ENCODE results near the gene LHX8. TPM values are rescaled to one million over a fixed set of nuclear protein-coding genes. Genes with fewer than 3 reads are reported as not detected.

LHX8 gene
- total RNA-seq (2014; rRNA removed; shearing (Covaris generic)), result not detected in 2 replicates
- polyA plus RNA-seq (2016; fragmentation: Nextera tagmentation; extraction: Ambion mirVana), result not detected in 2 replicates

DNA sequence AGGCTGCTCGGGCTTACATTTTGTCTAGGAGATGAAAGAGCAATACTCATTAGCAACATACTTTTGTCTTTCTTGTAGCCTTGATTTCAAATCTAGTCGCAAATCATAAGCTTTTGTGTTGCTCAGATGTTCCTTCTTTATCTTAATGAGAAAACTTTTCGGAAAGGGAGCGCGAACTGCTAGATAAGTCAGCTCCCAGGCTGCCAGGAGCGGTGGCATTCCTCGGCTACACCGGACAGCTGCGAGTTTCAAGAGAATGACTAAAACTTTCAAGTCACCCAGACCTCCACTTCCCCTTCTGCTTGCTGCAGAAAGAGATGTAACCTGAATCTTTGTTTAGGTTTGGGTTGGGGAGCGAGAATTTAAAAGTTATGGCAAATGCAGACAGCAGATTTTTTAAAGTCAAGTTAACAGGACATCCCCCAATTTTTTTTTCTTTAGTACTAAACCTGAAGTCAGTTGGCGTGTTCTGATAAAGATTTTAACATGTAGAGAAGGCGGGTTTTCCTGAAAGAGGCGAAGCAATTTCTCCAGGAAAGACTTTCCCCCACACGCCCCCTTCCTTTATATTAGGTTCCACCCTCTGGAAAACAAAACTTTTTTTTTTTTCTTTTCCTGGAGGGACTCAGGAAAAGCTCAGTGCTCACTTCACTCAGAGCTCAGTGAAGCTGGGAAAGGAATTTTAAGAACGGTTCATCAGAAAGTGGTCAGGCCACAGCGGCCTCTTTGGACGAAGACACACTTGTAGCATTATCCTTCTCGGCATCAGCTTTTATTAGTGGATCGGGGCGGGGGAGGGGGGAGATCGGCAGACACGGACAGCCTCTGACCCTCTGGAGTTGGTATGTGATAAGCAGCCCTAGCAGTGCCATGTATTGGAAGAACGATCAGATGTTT is at the start of gene LHX8:
TSS of gene LHX8 (plus strand) at position 639 of the 897 bp plus-strand sequence. CDS start 2,227 bp downstream, outside the sequence.
- H3K27me3 ChIP-seq (replicated peaks; ENCODE audit: insufficient read depth), result peaks cover 91% of the 10 kb centered on the region

GRCh38 chr1:75085931-75086330 is 48.3 kb upstream of the LHX8 start:
- H3K9me3 ChIP-seq (ENCODE audit: low read depth), result no peaks in the 10 kb centered on the region
- H3K27ac ChIP-seq, result no peak overlapping the region

More for the DNA sequence above, at the start of gene LHX8:
- 22 to 23% methylated on average over 23 of the region's 23 CpGs for WGBS, 2 experiments (ENCODE audit: low coverage in 1 of 2, low lambda C conversion rate in 2 of 2, missing lambda C conversion rate in 2 of 2)
- Histone ChIP-seq H3K36me3 (ENCODE audit: low read depth) (no peaks in the 10 kb centered on the region), H3K9me3 (ENCODE audit: low read depth) (no peaks in the 10 kb centered on the region), H3K9me2 (ENCODE audit: insufficient read depth) (no peaks in the 10 kb centered on the region), H3K4me1 (ENCODE audit: insufficient read depth) (no peaks in the 10 kb centered on the region), H2AFZ (peak within 1 kb of the TSS; percentile 13; the same call in 1 of the 2 replicates), H3F3A (ENCODE audit: insufficient read depth) (no peaks in the 10 kb centered on the region), H4K20me1 (ENCODE audit: insufficient read depth) (no peaks in the 10 kb centered on the region), H3K4me3 (no peak within 1 kb of the TSS), H3K4me2 (ENCODE audit: unreplicated experiment) (peak within 1 kb of the TSS; percentile 32), H3K27ac (no peak within 1 kb of the TSS), H3K79me2 (ENCODE audit: insufficient read depth) (no peaks in the 10 kb centered on the region), H3K9ac (no peak within 1 kb of the TSS)
- DNase-seq, result no peak
- TF ChIP-seq EZH2phosphoT487 (IDR thresholded peaks at IDR 0.05; ENCODE audit: insufficient read depth, low read depth) (no peak), EZH2 (IDR thresholded peaks at IDR 0.05; ENCODE audit: insufficient read depth, poor library complexity, severe bottlenecking) (no peak)
- in situ Hi-C loops (cut with MboI), result no loop called here

GRCh38 chr1:75087278-75087677 is 46.9 kb upstream of the LHX8 start:
- H3K4me2 ChIP-seq (ENCODE audit: unreplicated experiment), result no peak overlapping the region
- H3K4me1 ChIP-seq (ENCODE audit: insufficient read depth), result no peaks in the 10 kb centered on the region
- H3K9ac ChIP-seq, result no peak overlapping the region
- no peak for DNase-seq
- H4K20me1 ChIP-seq (ENCODE audit: insufficient read depth), result no peaks in the 10 kb centered on the region
- H3K4me3 ChIP-seq, result no peak overlapping the region
- no peaks in the 10 kb centered on the region for H3K79me2 ChIP-seq (ENCODE audit: insufficient read depth)
- WGBS, 2 experiments (ENCODE audit: low coverage in 1 of 2, low lambda C conversion rate in 2 of 2, missing lambda C conversion rate in 2 of 2), result 12 to 15% methylated on average over 2 of the region's 2 CpGs
- no peak overlapping the region for H2AFZ ChIP-seq
- no peaks in the 10 kb centered on the region for H3K36me3 ChIP-seq (ENCODE audit: low read depth)
- H3K9me2 ChIP-seq (ENCODE audit: insufficient read depth), result no peaks in the 10 kb centered on the region; the same call in 1 of the 2 replicates
- no peaks in the 10 kb centered on the region for H3K27me3 ChIP-seq (replicated peaks; ENCODE audit: insufficient read depth)
- no peaks in the 10 kb centered on the region for H3K9me3 ChIP-seq (ENCODE audit: low read depth)
- TF ChIP-seq EZH2phosphoT487 (IDR thresholded peaks at IDR 0.05; ENCODE audit: insufficient read depth, low read depth), result no peak
- no peak for TF ChIP-seq EZH2 (IDR thresholded peaks at IDR 0.05; ENCODE audit: insufficient read depth, poor library complexity, severe bottlenecking)
- no peaks in the 10 kb centered on the region for H3F3A ChIP-seq (ENCODE audit: insufficient read depth)
- in situ Hi-C loops (cut with MboI), result no loop called here
- H3K27ac ChIP-seq, result no peak overlapping the region

More at GRCh38 chr1:75085931-75086330, 48.3 kb upstream of the LHX8 start:
- no peaks in the 10 kb centered on the region for H4K20me1 ChIP-seq (ENCODE audit: insufficient read depth)
- no peak for DNase-seq
- no peaks in the 10 kb centered on the region; the same call in 1 of the 2 replicates for H3K9me2 ChIP-seq (ENCODE audit: insufficient read depth)
- H3K9ac ChIP-seq, result no peak overlapping the region
- no peaks in the 10 kb centered on the region for H3K27me3 ChIP-seq (replicated peaks; ENCODE audit: insufficient read depth)
- H3F3A ChIP-seq (ENCODE audit: insufficient read depth), result no peaks in the 10 kb centered on the region
- in situ Hi-C loops (cut with MboI), result no loop called here
- no peaks in the 10 kb centered on the region for H3K36me3 ChIP-seq (ENCODE audit: low read depth)
- H2AFZ ChIP-seq, result no peak overlapping the region
- H3K4me2 ChIP-seq (ENCODE audit: unreplicated experiment), result no peak overlapping the region
- TF ChIP-seq EZH2phosphoT487 (IDR thresholded peaks at IDR 0.05; ENCODE audit: insufficient read depth, low read depth), result no peak
- no peak for TF ChIP-seq EZH2 (IDR thresholded peaks at IDR 0.05; ENCODE audit: insufficient read depth, poor library complexity, severe bottlenecking)
- no peaks in the 10 kb centered on the region for H3K4me1 ChIP-seq (ENCODE audit: insufficient read depth)
- WGBS, 2 experiments (ENCODE audit: low coverage in 1 of 2, low lambda C conversion rate in 2 of 2, missing lambda C conversion rate in 2 of 2), result 5 to 13% methylated on average over 1 of the region's 1 CpG
- no peaks in the 10 kb centered on the region for H3K79me2 ChIP-seq (ENCODE audit: insufficient read depth)
- H3K4me3 ChIP-seq, result no peak overlapping the region

- no peaks in the 10 kb centered on the region for H3F3A ChIP-seq (ENCODE audit: insufficient read depth)
- no peak overlapping the region for H3K4me3 ChIP-seq
- H3K9me3 ChIP-seq (ENCODE audit: low read depth), result no peaks in the 10 kb centered on the region
- no peak overlapping the region for H3K9ac ChIP-seq
- no peaks in the 10 kb centered on the region for H3K36me3 ChIP-seq (ENCODE audit: low read depth)
- DNase-seq, result no peak
- no peak overlapping the region for H2AFZ ChIP-seq
- WGBS, 2 experiments (ENCODE audit: low coverage in 1 of 2, low lambda C conversion rate in 2 of 2, missing lambda C conversion rate in 2 of 2), result 0 to 7% methylated on average over 3 of the region's 3 CpGs
- no peaks in the 10 kb centered on the region for H3K27me3 ChIP-seq (replicated peaks; ENCODE audit: insufficient read depth)
- TF ChIP-seq EZH2 (IDR thresholded peaks at IDR 0.05; ENCODE audit: insufficient read depth, poor library complexity, severe bottlenecking) (no peak), EZH2phosphoT487 (IDR thresholded peaks at IDR 0.05; ENCODE audit: insufficient read depth, low read depth) (no peak)
- no peak overlapping the region for H3K4me2 ChIP-seq (ENCODE audit: unreplicated experiment)
- no peaks in the 10 kb centered on the region for H3K79me2 ChIP-seq (ENCODE audit: insufficient read depth)
- no peaks in the 10 kb centered on the region for H3K4me1 ChIP-seq (ENCODE audit: insufficient read depth)
- no peak overlapping the region for H3K27ac ChIP-seq
- H3K9me2 ChIP-seq (ENCODE audit: insufficient read depth), result no peaks in the 10 kb centered on the region
- in situ Hi-C loops (cut with MboI), result no loop called here
- H4K20me1 ChIP-seq (ENCODE audit: insufficient read depth), result no peaks in the 10 kb centered on the region
These were observed 42.0 kb upstream of the LHX8 start for GRCh38 chr1:75092141-75092540.

Data from GM23248 (cell line).